Measurements from ENCODE around the gene EEFSEC. TPM values are rescaled to one million over a fixed set of nuclear protein-coding genes. Genes with fewer than 3 reads are reported as not detected.

Gene EEFSEC
- total and polyA plus RNA-seq, 2 of the 4 experiments (the other 2 are of a cell fraction) = 4.5 to 9.3 TPM

- in situ Hi-C loops (cut with MboI; ENCODE audit: low sequenced_read_pairs) = loop anchor here (5.0 kb wide), 1 partner anchor 73 kb away; no protein-coding TSS in a partner anchor
- BruUV-seq (replicated peaks) = no TSS peak
- Histone ChIP-seq H3K27ac (ENCODE audit: insufficient read depth, low read length) (no peak overlapping the region), H3K9ac (ENCODE audit: low read depth, low read length) (no peak overlapping the region), H3K27me3 (ENCODE audit: control insufficient read depth, insufficient read depth, low read length) (peaks cover 53% of the 10 kb centered on the region), H2BK120ac (ENCODE audit: low read depth, low read length) (no peak overlapping the region), H3K4me2 (ENCODE audit: low read depth, low read length) (no peak overlapping the region), H2AK5ac (ENCODE audit: low read depth, low read length) (no peak overlapping the region), H2AK9ac (replicated peaks; ENCODE audit: low read depth, low read length, poor library complexity) (no peak overlapping the region), H2BK20ac (ENCODE audit: low read depth, low read length) (no peak overlapping the region), H4K91ac (ENCODE audit: insufficient read depth, low read depth, low read length) (no peak overlapping the region), H3K4me3 (ENCODE audit: insufficient read depth, low read depth, low read length) (no peak overlapping the region), H3K9me3 (ENCODE audit: control insufficient read depth, insufficient read depth, low read length) (no peaks in the 10 kb centered on the region), H3K9me1 (ENCODE audit: insufficient read depth, low read length) (no peaks in the 10 kb centered on the region), H2AFZ (replicated peaks; ENCODE audit: low read length, poor library complexity) (no peak overlapping the region), H2BK5ac (ENCODE audit: low read depth, low read length, poor library complexity, severe bottlenecking) (no peak overlapping the region), H3K56ac (ENCODE audit: extremely low read depth, insufficient read depth, low read length) (no peak overlapping the region), H4K20me1 (ENCODE audit: insufficient read depth, low read length) (no peaks in the 10 kb centered on the region; the same call in none of the 2 replicates), H3K14ac (replicated peaks; ENCODE audit: low read depth, low read length) (no peak overlapping the region), H4K8ac (ENCODE audit: low read depth in 2 of 2, low read length in 2 of 2) (no peak overlapping the region), H3K4me1 (ENCODE audit: control insufficient read depth, insufficient read depth, low read length) (peaks cover 2% of the 10 kb centered on the region; the same call in 1 of the 2 replicates), H3K4ac (ENCODE audit: low read depth, low read length) (no peak overlapping the region), H3K79me1 (ENCODE audit: low read depth in 1 of 2, low read length in 2 of 2) (no peaks in the 10 kb centered on the region), H4K5ac (ENCODE audit: low read depth, low read length) (no peak overlapping the region), H3K36me3 (ENCODE audit: control insufficient read depth, insufficient read depth, low read length) (no peaks in the 10 kb centered on the region), H3K18ac (ENCODE audit: low read depth, low read length) (no peak overlapping the region), H2BK15ac (ENCODE audit: low read depth, low read length) (no peak overlapping the region), H3K23ac (ENCODE audit: low read depth, low read length) (no peak overlapping the region)
- TF ChIP-seq USF2 (IDR thresholded peaks at IDR 0.05; ENCODE audit: low read depth, low read length) (no peak), SMC3 (IDR thresholded peaks at IDR 0.05; ENCODE audit: low read depth, low read length) (no peak), RFX5 (IDR thresholded peaks at IDR 0.05; ENCODE audit: low read depth, low read length) (no peak), NFE2L2 (IDR thresholded peaks at IDR 0.05; ENCODE audit: low read depth, low read length) (no peak), CTCF (conservative IDR thresholded peaks at IDR 0.05; ENCODE audit: low read depth, low read length) (no peak), MAFK (IDR thresholded peaks at IDR 0.05; ENCODE audit: low read depth, low read length) (no peak), CEBPB (IDR thresholded peaks at IDR 0.05; ENCODE audit: low read depth, low read length) (no peak), RAD21 (IDR thresholded peaks at IDR 0.05; ENCODE audit: low read length) (no peak), POLR2A (IDR thresholded peaks at IDR 0.05; ENCODE audit: low read depth, low read length) (no peak), CHD1 (IDR thresholded peaks at IDR 0.05; ENCODE audit: low read depth, low read length) (no peak), FOS (IDR thresholded peaks at IDR 0.05; ENCODE audit: low read depth, low read length) (no peak), RCOR1 (IDR thresholded peaks at IDR 0.05; ENCODE audit: insufficient replicate concordance, low read length) (no peak), BHLHE40 (IDR thresholded peaks at IDR 0.05; ENCODE audit: low read depth, low read length) (no peak), MXI1 (IDR thresholded peaks at IDR 0.05; ENCODE audit: borderline replicate concordance, low read depth, low read length) (no peak), MAZ (IDR thresholded peaks at IDR 0.05; ENCODE audit: borderline replicate concordance, low read depth, low read length) (no peak), ELK1 (IDR thresholded peaks at IDR 0.05; ENCODE audit: borderline replicate concordance, low read depth, low read length) (no peak)
- ChIA-PET CTCF (no interaction called here), POLR2A (ENCODE audit: unreplicated experiment) (no interaction called here)
- no peak for DNase-seq
- intact Hi-C loops (cut with micrococcal nuclease) = loop anchor here (5.0 kb wide), 1 partner anchor 257 kb away; no protein-coding TSS in a partner anchor
- 92% methylated on average over 4 of the region's 8 CpGs; no CpG with 5 or more reads in 1 of the 2 experiments for WGBS, 2 experiments (ENCODE audit: extremely low coverage in 2 of 2, insufficient read length in 1 of 2)
- no peak for ATAC-seq (ENCODE audit: low read depth)
- dilution Hi-C loops (cut with HindIII; ENCODE audit: low sequenced_read_pairs, unreplicated experiment) = no loop called here
Measured at GRCh38 chr3:128429751-128430150, 276.5 kb downstream of the EEFSEC start.
